ENCODE data around the gene ZSCAN22.
"Not testable (repeated sequence)": the region's sequence is repeated elsewhere in the genome, so short reads cannot be mapped to it uniquely, and the experiment has no call there.

Gene ZSCAN22

GRCh38 chr19:58352760-58353671 is 26.2 kb downstream of the ZSCAN22 start, which contains the start of gene A1BG:
A1BG (minus strand) TSS chr19:58353492; CDS start chr19:58353437, 55 bp downstream.
- no peak for DNase-seq

DNA sequence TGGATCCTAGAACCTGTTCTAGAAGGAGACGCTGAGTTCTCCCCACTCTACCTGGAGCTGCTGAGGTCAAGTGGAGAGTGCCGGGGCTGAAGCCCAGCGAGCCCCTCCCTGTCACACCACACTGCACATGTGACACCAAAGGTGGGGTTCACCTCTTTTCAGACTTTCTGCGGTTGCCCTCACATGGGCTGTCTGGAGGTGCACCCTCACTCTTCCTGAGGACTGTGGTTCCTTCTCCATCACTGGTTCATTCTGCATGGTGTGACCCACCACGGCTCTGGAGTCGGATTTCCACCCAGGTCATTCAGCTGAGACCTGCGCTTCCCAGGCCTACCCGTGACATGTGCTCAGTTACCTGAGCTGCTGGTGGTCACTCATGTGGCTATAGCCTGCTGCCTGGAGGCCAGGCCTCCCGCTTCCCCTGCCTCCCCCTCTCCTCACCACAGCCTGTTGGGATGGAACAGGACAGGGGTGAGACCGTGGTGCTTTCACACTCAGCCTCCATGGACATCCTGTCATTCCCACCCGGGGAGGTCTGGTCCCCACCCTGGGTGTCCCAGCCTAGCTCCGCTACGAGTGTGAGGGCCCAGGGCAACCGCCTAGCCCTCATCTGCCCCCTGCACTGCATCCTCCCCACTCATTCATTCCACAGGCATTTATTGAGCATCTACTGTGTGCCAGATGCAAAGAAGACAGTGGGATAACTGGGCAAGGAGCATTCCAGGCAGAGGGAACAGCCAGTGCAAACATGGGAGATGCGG is 27.1 kb downstream of the ZSCAN22 start:
- DNase-seq: no peak

DNA sequence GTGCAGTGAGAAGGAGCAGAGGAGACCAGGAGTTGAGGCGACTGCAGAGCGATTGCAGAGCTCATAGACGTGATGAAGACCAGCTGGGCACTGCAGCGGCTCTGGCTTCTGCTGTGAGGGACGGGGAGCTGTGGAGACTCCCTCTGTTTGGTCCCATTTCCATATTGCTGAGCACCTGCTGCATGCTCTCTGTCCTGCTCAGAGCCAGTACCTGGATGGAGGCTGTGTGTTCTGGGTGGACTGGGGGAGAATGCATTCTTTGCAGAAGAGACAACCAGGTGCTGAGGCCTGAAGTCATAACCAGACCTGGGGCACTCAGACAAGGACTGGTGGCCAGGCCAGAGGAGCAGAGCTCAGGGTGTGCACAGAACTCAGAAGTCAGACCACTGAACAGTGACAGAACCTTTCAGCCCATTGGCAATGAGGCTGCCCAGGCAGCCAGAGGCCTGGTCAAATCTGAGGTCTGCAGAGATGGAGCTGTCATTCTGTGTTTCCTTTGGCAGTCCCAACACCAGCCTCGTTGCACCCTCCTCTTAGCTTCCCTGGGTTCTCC is 27.8 kb downstream of the ZSCAN22 start:
- DNase-seq: no peak

- DNase-seq: no peak
Observed at GRCh38 chr19:58355215-58355796, 28.5 kb downstream of the ZSCAN22 start.

DNA sequence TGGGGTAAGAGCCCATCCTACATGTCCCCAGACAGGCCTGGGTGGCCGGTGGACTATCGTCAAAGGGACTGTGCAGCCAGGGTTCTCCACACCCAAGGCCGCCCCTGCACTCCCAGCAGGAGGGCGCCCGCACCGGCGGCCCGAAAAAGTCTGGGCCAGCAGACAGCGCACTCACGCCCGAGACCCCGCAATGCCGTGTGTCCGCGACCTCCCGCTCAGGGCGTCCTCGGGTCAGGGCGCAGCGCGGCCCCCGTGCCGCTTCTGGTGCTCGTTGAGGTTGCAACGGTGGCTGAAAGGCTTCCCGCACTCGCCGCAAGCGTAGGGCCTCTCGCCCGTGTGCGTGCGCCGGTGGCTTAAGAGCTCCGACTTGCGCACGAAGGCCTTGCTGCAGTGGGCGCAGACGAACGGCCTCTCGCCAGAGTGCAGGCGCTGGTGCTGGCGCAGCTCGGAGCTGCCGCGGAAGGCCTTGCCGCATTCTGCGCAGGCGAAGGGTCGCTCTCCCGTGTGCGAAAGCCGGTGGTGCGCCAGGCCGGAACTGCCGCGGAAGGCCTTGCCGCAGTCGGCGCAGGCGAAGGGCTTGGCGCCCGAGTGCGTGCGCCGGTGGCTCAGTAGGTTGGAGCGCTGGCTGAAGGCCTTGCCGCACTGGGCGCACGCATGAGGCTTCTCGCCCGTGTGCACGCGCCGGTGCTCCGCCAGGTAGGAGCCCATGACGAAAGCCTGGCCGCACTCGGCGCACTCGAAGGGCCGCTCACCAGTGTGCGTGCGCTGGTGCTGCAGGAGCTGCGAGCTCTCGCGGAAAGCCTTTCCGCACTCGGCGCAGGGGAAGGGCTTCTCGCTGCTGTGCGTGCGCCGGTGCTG is 29.3 kb downstream of the ZSCAN22 start:
- no peak for DNase-seq

DNA sequence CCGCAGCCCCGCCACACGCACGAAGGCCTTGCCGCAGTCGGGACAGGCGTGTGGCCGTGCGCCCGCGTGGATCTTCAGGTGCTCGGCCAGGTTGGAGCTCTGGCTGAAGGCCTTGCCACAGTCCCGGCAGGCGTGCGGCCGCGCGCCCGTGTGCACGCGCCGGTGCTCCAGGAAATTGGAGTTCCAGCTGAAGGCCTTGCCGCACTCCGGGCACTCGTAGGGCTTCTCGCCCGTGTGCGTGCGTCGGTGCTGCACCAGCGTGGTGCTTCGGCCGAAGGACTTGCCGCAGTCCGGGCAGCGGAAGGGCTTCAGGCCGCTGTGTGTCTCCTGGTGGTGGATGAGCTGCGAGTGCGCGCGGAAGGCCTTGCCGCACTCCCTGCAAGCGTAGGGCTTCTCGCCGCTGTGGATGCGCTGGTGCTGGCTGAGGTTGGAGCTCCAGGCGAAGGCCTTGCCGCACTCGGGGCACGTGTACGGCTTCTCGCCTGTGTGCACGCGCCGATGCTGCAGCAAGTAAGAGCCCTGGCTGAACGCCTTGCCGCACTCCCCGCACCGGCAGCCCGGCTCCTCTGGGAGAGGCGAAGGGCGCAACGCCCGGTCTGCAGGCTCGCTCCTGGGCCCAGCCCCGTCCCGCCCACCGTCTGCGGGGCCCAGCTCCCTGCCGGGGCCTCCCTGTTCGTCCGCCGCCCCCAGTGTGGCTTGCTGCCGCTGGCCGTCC is 30.1 kb downstream of the ZSCAN22 start:
- no peak for DNase-seq

DNA sequence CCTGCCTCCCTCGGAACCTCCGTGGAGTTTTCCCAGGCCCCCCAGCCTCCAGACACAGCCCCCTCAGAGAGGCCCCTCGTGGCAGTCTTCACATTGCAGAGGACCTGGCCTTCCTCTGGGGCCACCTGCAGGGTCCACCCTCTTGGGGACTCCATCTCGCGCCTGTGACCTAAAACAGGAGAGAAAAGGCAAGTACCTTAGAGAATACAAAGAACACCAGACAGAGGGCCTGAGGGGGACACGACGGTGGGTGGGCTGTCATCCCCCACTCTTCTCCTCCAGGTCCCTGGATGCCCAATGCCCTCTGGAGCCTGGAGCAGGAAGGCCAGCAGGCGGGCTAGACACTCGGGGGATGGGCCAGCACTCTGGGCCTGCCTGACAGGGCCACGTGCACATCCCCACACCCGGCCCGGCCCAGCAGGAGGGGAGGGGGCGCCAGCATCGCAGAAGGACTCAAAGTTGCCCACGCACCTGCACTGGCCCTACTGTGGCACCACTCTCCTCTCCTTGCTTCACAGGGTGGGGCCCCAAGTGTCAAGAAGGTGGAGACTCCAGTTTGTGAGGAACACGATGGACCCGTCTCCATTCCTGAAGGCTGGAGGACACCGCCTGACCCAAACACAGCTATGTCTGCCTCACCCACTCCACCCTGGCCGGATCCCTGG is 30.8 kb downstream of the ZSCAN22 start:
- peak; percentile 49 for DNase-seq

DNA sequence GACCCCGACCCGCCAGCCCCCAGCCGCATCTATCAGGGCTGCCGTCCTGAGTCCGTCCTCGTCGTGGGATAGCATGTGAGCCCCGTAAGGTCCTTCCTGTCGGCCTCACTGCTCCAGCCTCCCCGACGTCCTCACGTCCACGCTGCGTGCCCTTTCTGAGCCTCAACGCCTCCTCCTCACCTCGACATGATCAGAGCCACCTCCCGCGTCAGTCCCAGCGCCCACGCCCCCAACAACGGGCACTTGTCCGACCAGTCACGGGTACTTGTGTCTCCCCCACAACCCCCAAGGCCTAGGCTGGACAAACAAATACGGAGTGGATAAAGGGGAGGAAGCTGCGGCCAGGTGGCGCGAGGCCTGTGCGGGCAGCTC is 35.1 kb downstream of the ZSCAN22 start:
- DNase-seq: no peak

DNA sequence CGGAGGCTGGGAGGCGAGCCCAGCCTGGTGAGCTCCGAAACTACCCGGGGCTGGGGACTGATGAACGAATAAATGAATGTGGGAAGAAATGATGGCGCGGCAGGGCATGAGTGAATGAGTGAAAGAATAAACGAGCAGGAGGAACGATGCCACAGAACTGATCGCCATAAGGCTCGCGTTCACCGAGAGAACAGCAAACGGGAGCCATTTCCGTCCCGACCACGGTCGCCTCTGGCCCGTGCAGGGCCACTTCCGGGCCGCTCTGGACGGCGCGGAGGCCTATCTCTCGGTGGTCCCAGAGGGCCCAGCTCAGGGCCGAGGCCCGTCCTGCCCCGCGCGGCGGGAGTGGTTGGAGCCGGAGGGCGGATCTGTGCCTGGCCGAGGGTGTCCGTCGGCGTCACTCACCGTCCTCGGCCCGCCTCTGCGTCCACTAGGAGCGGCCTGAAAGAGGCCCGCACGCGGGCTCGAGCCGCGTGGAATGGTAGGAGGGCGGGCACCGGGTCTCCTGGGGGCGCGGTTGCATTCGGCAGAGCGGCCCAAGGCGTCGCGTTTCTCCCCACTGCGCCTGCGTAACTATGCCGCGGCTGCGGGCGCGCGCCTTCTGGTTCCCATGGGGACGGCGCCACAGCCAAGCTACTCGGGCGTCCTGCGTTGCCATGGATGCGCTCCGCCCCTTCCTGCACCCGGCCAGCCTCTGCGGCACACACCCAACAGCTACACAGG is 35.6 kb downstream of the ZSCAN22 start, which contains the start of gene ZNF497:
Gene ZNF497 (minus strand): TSS at position 480 of the 723 bp plus-strand sequence. CDS start 5,116 bp downstream, outside the sequence.
- peak; percentile 99 for DNase-seq

GRCh38 chr19:58364146-58364545 is 37.4 kb downstream of the ZSCAN22 start:
- no peak for DNase-seq

DNA sequence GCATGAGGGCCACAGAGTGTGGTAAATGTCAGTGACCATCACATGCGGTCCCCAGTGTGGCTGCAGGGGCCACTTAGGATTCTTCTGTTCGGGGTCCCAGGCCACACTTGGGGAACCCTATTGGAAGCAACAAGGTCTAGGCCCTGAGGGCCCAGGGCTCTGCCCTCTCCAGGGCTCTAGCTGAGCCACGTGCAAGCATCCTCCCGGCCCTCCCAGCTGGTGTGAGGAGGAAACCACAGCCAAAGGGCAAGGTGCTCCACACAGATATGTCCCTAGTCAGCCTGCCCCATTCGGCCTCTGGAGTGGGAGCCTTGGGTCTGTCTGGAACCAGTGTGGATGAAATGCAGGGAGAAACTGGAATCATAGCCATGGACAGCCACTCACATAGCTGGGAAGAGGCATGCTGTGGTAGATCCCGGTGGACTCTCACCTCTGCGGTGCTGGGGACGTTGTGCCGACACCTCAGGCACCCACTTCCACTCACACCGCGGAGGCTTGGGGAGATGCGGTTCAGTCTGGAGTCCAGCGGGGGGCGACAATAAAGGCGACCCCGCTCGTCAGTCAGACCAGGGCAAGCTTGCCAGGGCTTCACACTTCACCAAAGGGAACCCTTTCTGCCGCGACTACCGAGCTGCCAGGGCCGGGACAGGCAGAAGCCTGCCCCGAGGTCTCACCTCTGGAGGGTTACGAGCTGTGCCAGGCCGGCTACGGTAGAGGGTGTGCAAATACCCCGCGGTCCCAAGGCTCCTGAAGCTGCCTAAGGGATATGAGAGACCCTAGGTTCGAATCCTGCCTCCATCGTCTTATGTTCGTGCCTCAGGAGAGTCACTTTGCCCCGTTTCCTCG is 40.0 kb downstream of the ZSCAN22 start:
- DNase-seq: no peak

- no peak for DNase-seq
Observed at GRCh38 chr19:58367698-58368454, 41.1 kb downstream of the ZSCAN22 start.

GRCh38 chr19:58368561-58369360 is 42.0 kb downstream of the ZSCAN22 start:
- DNase-seq: no peak

DNA sequence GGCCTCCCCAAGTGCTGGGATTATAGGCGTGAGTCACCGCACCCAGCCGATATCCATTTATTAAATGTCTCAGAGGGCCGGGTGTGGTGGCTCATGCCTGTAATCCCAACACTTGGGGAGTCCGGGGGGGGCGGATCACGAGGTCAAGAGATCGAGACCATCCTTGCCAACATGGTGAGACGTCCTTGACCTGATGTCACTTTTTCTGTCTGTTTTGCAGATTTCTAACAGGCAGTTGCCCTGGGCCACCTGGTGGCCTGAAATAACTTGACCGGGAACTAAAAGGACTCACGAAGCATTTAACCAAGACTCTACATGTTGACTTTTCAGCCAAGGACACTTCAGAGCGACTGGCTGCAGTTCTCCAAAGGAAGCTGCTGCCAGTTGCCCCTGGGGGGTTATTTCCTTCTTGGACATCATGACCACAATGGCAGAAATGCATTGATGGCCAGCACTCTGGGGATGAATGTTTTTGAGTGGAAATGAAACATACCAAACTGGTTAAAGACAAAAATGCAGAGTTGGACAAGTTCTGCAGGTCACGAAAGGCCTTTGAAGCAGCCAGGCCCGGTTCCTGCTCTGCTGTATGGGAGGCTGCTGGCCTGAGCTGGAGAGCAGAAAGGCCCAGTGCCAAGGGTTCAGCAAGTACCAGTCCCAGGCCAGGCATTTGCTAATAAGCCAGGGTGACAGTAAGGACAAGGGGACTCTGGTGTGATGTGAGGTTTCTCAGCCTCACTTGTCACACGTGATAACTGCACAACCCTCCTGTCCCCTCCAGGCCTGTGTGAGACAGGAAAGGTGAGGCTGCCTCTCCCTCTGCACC is 45.7 kb downstream of the ZSCAN22 start:
- DNase-seq: no peak

DNA sequence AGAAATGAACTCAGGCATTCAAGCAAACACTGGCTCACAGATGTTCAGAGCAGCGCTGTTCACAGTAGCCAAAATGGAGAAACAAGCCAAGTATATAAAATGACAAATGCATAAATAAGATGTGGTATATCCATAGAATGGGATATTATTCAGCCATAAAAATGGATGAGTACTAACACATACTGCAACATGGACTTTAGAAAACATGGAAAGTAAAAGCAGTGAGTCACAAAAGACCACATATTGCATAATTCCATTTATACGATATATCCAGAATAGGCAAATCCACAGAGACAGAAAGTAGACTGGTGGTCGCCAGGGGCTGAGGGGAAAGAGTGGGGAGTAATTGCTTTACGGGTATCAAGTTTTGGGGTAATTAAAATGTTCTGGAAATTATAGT is 47.4 kb downstream of the ZSCAN22 start:
- DNase-seq: no peak

GRCh38 chr19:58376724-58377123 is 49.9 kb downstream of the ZSCAN22 start:
- DNase-seq: not testable (repeated sequence)

- no peak for DNase-seq
Observed at GRCh38 chr19:58379246-58379645, 52.5 kb downstream of the ZSCAN22 start.
